Peyer's patch (tissue), 4 donors: ENCODE results near the gene C19orf73. TPM values are rescaled to one million over a fixed set of nuclear protein-coding genes. Genes with fewer than 3 reads are reported as not detected.

ENCODE experiments used
- DNase-seq, 3 donors: peaks; one replicate each; pipeline ENCODE4 v3.0.0-alpha.2; 2017 to 2019
- H3K27ac ChIP-seq, 4 donors: fragments of 200-600 bp; sonication (generic); one replicate each; pipeline ENCODE4 v1.5.1; 2016 to 2019
- H3K27me3 ChIP-seq, 2 donors: fragments of 200-600 bp; sonication (generic); one replicate each; pipeline ENCODE4 v1.5.1; 2019
- H3K36me3 ChIP-seq, 3 donors: fragments of 200-600 bp; sonication (generic); one replicate each; pipeline ENCODE4 v1.5.1; 2016 to 2019
- H3K4me1 ChIP-seq, 4 donors: fragments of 200-600 bp; sonication (generic); one replicate each; pipeline ENCODE4 v1.5.1; 2016 to 2019
- H3K4me3 ChIP-seq, 4 donors: fragments of 200-600 bp; sonication (generic); 1 replicate in 3 of 4; 2 replicates in 1 of 4; pipeline ENCODE4 v1.5.1; 2016 to 2019; ENCODE audit warnings: mild to moderate bottlenecking in 1 of 4
- H3K9me3 ChIP-seq, 4 donors: fragments of 200-600 bp; sonication (generic); one replicate each; pipeline ENCODE4 v1.5.1; 2016 to 2019; ENCODE audit warnings: mild to moderate bottlenecking in 1 of 4
- CTCF ChIP-seq, 6 experiments: fragments of 450-650 bp in 4 of 6; fragments of 200-600 bp in 2 of 6; sonication (generic) in 1 of 6; IDR thresholded peaks; one replicate each; pipeline ENCODE4 v1.5.1; 2017 to 2019; ENCODE audit warnings: antibody characterized with exemption in 6 of 6, mild to moderate bottlenecking in 3 of 6, moderate library complexity in 1 of 6
- POLR2A ChIP-seq, 2 donors: fragments of 450-650 bp; IDR thresholded peaks; one replicate each; pipeline ENCODE4 v1.5.1; 2017; ENCODE audit warnings: antibody characterized with exemption in 2 of 2, mild to moderate bottlenecking in 2 of 2, moderate library complexity in 2 of 2
- total RNA-seq, 4 donors: library from RNA; depleted of rRNA; stranded (reverse); fragments of >200 nt; gene quantifications; one replicate each; pipeline ENCODE4 v1.1.0, GENCODE V29; 2016

C19orf73 gene
- total RNA-seq, 4 donors from 2014 or later: 3.6 to 6.1 (median 4.6) TPM; not detected in 1

DNA sequence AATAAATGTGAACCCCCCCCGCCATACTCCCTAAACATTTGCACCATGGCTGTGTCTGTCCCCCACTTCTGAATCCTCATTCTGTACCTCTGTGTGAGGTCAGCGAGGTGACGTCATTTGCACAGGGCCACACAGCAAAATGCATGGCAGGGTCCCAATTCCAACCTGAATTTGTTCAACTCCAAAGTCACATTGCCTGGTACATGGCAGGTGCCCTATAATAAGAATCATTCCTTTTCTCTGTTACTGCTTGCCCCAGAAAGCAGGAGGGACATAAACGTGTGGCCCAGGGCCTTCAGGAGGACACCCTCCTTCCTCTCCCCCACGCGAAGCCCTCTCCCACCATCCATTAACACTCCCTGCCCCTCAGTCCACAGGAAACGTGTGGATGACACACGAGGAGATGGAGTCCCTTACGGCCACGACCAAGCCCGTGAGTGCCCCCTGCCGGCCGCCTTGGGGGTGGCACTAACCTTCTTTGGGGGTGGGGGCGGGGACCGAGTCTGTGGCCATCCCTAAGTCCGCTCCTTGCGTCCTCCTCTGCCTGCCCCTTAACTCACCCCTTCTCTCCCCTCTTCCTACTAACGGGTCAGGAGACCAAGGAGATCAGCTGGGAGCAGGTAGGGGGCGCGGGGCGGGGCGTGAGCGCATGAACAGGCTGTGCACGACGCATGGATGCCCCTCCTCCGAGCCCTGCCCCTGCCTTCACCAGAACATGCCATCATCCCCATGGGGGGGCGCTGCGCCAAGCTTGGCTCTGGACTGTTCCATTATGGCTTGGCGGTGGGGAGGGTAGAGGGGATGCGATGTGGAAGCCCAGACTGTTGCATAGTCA lies 26.8 kb upstream of the C19orf73 start:
- Histone ChIP-seq H3K27me3 (no peaks in the 10 kb centered on the region), H3K4me3 (peak overlapping the region in 1 of 4 donors; percentile 29), H3K4me1 (peaks cover 0 to 30% (median 18%) of the 10 kb centered on the region in 4 donors), H3K9me3 (peaks cover 0 to 6% (median 0%) of the 10 kb centered on the region in 4 donors), H3K36me3 (no peaks in the 10 kb centered on the region), H3K27ac (no peak overlapping the region)
- DNase-seq: peak; percentile 73 to 89 (median 88)
- TF ChIP-seq CTCF (IDR thresholded peaks at IDR 0.05) (peak; percentile 51 to 86 (median 82)), POLR2A (IDR thresholded peaks at IDR 0.05) (no peak)

GRCh38 chr19:49142866-49143335 lies 24.0 kb upstream of the C19orf73 start:
- no peak for TF ChIP-seq POLR2A (IDR thresholded peaks at IDR 0.05)
- no peak for TF ChIP-seq CTCF (IDR thresholded peaks at IDR 0.05)
- H3K4me1 ChIP-seq: peaks cover 0 to 15% (median under 1%) of the 10 kb centered on the region in 4 donors
- no peaks in the 10 kb centered on the region for H3K9me3 ChIP-seq
- no peaks in the 10 kb centered on the region for H3K27me3 ChIP-seq
- no peaks in the 10 kb centered on the region for H3K36me3 ChIP-seq
- H3K27ac ChIP-seq: no peak overlapping the region
- peak; percentile 63 to 90 (median 88) for DNase-seq
- peak overlapping the region in 3 of 4 donors; percentile 31 to 53 (median 50) for H3K4me3 ChIP-seq

GRCh38 chr19:49141352-49141751 lies 22.4 kb upstream of the C19orf73 start:
- TF ChIP-seq CTCF (IDR thresholded peaks at IDR 0.05): no peak
- TF ChIP-seq POLR2A (IDR thresholded peaks at IDR 0.05): no peak

GRCh38 chr19:49140951-49141350 lies 22.0 kb upstream of the C19orf73 start:
- no peak for TF ChIP-seq CTCF (IDR thresholded peaks at IDR 0.05)
- no peaks in the 10 kb centered on the region for H3K9me3 ChIP-seq
- no peak overlapping the region for H3K27ac ChIP-seq
- peaks cover 0 to 11% (median under 1%) of the 10 kb centered on the region in 4 donors for H3K4me1 ChIP-seq
- H3K4me3 ChIP-seq: no peak overlapping the region
- H3K27me3 ChIP-seq: no peaks in the 10 kb centered on the region
- DNase-seq: no peak
- no peaks in the 10 kb centered on the region for H3K36me3 ChIP-seq

More at GRCh38 chr19:49141352-49141751, 22.4 kb upstream of the C19orf73 start:
- no peak for DNase-seq
- no peaks in the 10 kb centered on the region for H3K36me3 ChIP-seq
- H3K4me1 ChIP-seq: peaks cover 0 to 15% (median under 1%) of the 10 kb centered on the region in 4 donors
- no peak overlapping the region for H3K27ac ChIP-seq
- H3K27me3 ChIP-seq: no peaks in the 10 kb centered on the region
- no peaks in the 10 kb centered on the region for H3K9me3 ChIP-seq
- no peak overlapping the region for H3K4me3 ChIP-seq

DNA sequence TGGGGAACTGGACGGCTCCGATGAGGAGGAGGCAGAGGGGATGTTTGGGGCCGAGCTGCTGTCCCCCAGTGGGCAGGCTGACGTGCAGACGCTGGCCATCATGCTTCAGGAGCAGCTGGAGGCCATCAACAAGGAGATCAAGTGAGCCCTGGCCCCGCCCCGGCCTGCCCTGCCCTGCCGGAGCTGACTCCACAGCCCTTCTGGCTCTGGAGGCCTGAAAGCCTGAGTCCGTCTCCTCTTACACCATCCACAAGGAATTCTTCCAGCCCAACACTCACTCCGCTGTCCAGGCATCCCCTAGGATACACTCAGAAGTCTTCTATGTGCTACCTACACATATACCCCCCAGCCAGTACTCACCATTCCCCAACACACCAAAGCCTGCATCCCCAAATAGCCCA lies 17.8 kb upstream of the C19orf73 start:
- Histone ChIP-seq H3K27me3 (no peaks in the 10 kb centered on the region), H3K36me3 (no peaks in the 10 kb centered on the region), H3K9me3 (no peaks in the 10 kb centered on the region), H3K4me1 (peaks cover 0 to 23% (median 0%) of the 10 kb centered on the region in 4 donors), H3K27ac (peak overlapping the region in 3 of 4 donors; percentile 17 to 76 (median 59)), H3K4me3 (no peak overlapping the region)
- DNase-seq: peak in 1 of 3 donors; percentile 78
- TF ChIP-seq POLR2A (IDR thresholded peaks at IDR 0.05): no peak
- no peak for TF ChIP-seq CTCF (IDR thresholded peaks at IDR 0.05)
